Brain pericyte (primary cell): ENCODE measurements around the gene WDR31.
"Not testable (repeated sequence)": the region's sequence is repeated elsewhere in the genome, so short reads cannot be mapped to it uniquely, and the experiment has no call there.

ENCODE experiments used
- DNase-seq: peaks from one replicate; pipeline ENCODE4 v3.0.0-alpha.2; 2012; ENCODE audit warnings: low read depth, low spot score

The WDR31 gene

DNA sequence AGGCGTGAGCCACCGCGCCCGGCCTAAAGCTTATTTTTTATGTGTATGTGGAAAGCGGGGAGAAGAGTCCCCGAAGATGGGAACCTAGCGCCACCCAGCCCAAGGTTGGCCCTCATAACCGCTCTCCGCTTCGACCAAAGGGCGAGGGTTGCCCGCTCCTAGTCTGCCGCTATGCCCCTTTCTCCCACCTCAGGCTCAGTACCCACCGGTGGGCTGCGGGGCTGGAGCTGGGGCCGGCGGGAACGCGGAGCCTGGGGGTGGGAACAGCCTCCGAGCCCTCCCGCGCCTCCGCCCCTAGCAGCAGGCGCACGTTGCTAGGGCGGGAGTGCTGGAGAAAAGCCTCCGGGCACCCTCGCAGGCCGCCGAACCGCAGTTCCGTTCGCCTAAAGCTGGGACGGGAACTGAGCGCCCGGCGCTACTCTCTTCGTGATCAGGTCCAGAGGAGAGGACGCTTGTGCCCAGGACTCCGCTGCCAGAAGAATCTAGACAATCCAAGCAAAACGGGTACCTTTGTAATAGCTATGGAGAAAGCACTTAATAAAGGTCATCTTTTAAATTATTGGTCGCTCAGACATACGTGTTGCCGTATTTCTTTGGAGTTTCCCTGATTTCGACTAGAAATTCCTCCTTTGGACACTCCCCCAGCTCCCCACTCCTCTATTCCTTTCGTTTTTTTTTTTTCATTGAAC lies at the start of gene WDR31:
Gene WDR31 (minus strand): TSS at position 265 of the 689 bp plus-strand sequence. CDS start 8,253 bp downstream, outside the sequence.
- peak; percentile 83 for DNase-seq

DNA sequence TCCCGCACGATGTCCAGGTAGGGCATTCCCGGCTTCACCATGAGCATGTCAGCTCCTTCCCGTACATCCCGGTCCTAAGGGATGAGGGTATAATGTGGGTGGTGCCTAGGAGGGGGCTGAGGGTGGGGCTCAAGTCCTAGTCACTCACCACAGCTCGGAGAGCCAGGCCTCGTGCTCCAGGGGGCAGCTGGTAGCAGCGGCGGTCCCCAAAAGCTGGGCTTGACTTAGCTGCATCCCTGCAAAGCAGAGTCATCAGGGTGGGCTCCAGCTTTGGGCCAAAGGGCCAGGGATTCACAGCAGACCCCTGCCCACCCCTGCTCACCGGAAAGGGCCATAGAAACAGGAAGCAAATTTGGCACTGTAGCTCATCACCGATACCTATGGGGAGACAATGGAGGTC lies 49.4 kb upstream of the WDR31 start:
- DNase-seq = no peak

DNA sequence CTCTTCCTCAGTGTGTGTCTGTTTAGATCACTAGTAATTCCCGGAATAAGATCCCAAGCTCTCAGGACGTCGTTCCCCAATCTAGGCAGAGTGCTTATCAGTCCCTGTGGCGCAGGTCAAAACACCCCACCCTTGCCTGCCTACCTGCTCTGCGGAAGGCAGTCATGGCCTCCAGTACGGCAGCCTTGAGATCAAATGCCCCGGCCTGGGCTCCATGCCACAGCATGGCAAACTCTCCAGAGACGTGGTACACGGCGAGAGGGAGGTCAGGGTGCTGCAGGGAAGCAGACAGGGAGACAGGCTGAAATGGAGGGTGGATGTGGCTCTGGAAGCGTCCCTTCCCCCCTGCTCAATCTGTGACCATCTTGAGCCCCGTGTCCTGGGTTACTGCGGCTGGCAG lies 48.8 kb upstream of the WDR31 start:
- no peak for DNase-seq

DNA sequence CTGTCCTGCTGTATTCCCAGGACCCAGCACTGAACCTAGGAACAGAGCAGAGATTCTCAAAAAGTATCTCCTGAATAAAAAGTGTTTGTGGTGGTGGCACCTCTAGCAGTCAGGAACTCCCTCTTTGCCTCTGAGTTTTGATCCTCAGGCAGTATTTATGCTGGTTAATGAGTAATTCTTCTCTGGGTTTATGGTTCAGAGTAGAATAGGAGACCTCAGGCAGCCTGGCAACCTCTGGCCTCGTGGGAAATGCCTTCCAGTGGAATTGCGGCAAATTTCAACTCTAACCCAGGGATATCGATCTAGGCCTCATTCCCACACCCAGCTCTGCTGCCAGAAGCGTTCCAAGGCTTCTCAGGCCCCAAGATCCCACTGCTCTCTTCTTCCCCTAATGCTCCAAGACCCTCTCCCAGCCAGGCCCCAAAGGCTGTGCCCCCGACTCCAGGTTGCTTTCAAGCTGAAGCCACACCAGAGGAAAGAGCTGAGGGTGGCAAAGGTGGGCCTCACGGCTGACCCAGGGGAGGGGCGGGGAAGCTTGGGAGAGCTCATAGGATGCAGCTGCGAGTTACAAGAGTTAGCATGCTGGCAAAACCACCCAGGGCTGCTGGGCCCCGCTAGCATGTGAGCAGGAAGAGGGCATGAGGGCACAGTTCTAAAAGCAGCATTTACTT lies 47.6 kb upstream of the WDR31 start:
- DNase-seq = no peak

DNA sequence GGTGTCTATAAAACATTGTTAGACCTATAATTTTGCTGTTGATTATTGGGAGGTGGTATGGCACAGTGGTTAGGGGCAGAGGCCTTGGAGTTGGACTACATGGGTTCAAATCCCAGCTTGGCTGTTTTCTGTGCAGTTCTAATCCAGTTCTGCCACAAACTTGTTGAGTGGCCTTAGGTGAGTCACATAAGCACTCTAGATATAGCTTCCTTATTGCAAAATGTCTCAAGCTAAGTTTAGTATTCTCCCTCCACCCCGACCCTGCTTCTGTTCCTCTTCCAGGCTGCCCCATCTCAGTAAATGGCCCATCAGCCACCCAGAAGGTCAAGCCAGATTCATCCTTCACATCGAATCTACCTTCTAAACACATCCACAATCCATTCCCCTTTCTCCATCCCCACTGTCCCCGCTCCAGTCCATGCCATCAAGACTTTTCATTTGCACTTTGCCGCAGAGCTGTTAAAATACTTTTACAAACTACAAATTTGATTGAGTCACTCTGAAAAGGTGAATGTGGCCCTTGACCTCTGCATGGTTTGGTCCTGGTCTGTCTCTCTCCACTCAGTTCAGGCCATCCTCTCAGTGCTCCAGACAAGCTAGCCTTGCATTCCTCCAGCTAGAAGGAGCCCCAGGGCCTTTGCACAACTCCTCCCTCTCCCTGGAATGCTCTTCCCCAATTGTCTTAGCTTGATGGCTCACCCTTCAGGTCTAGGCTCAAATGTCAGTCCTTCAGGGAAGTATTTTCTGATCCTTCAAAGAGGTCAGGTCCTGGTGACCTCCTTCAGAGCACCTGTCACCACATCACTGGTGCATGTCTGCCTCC lies 46.7 kb upstream of the WDR31 start:
- no peak for DNase-seq

DNA sequence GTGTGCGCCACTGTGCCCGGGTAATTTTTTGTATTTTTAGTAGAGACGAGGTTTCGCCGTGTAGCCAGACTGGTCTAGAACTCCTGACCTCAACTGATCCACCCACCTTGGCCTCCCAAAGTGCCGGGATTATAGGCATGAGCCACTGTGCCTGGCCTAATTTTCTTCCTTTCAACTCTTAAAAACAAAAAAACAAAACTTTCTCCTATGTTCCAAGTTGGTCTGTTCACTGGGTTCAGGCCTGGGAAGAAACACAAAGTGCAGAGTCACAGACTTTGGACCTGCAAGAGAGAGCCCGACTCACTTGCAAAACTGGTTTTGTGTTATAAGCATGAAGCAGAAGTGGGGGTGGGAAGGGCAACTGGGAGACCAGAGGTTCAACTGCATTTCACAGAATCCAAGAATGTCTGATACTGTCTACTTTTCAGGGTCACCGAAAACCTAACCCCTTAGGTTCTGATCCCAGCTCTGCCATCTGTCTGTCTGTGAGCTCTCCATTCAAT lies 41.9 kb upstream of the WDR31 start:
- DNase-seq = no peak

DNA sequence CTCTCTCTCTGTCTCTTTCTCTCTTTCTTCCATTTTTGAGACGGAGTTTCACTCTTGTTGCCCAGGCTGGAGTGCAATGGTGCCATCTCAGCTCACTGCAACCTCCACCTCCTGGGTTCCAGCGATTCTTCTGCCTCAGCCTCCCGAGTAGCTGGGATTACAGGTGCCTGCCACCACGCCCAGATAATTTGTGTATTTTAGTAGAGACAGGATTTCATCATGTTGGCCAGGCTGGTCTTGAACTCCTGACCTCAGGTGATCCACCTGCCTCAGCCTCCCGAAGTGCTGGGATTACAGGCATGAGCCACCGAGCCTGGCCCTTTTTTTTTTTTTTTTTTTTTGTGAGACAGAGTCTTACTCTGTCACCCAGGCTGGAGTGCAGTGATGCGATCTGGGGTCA lies 41.4 kb upstream of the WDR31 start:
- DNase-seq = not testable (repeated sequence)

DNA sequence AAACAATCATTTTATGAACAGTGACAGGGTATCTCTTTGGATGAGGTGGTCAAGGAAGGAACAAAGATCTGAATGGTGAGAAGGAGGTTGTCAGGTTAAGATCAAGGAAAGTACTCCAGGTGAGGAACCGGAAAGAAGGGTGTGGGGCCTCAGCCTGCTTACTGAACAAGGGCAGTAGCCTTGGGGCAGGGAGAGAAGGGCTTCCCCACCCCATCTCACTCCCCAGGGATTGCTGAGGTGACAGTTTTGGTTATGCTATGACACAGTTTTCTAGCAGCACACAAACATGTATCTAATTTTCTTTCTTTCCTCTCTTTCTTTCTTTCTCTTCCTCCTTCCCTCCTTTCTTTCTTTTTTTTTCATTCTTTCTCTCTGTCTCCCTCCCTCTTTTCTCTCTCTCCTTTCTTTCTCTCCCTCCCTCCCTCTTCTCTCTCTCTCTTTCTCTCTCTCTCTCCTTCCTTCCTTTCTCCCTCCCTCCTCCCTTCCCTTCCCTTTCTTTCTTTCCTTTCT lies 40.8 kb upstream of the WDR31 start:
- DNase-seq = no peak

DNA sequence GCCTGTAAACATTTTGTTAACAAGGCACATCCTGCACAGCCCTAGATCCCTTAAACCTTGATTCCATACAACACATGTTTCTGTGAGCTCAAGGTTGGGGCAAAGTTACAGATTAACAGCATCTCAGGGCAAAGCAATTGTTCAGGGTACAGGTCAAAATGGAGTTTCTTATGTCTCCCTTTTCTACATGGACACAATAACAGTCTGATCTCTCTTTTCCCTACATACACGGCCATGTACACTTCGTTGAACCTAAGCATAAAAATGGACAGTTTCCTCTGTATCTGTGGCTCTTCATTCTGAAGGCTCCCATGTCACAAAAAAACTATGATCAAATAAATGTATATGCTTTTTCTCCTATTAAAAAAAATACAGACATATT lies 39.7 kb upstream of the WDR31 start:
- DNase-seq = not testable (repeated sequence)

DNA sequence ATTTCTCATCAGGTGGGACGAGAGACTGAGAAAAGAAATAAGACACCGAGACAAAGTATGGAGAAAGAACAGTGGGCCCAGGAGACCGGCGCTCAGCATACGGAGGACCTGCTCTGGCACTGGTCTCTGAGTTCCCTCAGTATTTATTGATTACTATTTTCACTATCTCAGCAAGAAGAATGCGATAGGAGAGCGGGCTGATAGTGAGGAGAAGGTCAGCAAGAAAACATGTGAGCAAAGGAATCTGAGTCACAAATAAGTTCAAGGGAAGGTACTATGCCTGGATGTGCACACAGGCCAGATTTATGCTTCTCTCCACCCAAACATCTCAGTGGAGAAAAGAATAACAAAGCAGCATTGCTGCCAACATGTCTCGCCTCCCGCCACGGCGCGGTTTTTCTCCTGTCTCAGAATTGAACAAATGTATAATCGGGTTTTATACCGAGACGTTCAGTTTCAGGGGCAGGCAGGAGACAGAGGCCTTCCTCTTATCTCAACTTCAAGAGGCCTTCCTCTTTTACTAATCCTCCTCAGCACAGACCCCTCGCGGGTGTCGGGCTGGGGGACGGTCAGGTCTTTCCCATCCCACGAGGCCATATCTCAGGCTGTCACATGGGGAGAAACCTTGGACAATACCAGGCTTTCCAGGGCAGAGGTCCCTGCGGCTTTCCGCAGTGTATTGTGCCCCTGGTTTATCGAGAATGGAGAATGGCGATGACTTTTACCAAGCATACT lies 39.2 kb upstream of the WDR31 start:
- not testable (repeated sequence) for DNase-seq

DNA sequence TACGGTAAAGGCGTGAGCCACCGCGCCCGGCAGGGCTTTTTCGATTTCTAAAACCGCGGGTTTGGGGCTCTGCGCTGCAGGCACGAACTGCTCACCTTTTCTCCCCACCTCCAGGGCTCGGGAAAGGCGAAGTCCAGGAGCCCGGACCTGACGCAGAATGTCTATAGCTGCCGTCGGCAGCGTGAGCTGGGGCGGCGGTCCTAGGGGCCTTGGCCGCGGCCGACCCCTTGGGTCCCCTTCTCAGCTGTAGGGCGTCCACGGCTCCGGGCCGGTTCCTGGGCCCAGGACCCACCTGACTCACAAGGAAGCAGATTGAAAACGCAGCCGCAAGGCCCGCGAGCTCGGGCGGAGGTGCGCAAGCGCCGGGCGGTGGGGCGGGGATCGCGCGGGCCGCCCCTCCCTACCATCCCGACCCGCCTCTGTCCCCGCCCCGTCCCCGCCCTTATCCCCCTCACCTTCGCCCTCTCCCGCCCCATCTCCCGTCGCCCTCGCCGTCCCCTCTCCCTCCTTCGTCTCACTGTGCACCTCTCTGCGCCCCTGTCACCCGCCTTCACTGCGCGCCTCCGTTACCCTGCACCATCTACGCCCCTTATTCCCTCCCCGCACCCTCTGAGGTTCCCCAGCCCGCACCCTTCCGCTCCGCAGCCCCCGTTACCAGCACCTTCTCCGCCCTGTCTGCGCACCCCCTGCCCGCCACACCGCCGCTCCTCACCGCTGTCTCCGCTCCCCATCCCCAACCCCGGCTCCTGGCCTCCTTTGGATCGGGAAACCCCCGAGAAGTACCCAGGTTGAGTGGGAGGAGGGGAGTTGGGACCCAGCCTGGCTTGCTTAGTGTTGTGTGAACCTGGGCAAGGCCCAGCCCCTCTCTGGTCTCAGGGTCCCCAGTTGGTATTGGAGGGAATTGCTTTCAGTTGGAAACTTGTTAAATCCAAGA lies 36.8 kb upstream of the WDR31 start, which contains the start of gene HDHD3:
Gene HDHD3 (minus strand): TSS at position 353 of the 934 bp plus-strand sequence. CDS start 2,632 bp downstream, outside the sequence.
- peak; percentile 22 for DNase-seq

DNA sequence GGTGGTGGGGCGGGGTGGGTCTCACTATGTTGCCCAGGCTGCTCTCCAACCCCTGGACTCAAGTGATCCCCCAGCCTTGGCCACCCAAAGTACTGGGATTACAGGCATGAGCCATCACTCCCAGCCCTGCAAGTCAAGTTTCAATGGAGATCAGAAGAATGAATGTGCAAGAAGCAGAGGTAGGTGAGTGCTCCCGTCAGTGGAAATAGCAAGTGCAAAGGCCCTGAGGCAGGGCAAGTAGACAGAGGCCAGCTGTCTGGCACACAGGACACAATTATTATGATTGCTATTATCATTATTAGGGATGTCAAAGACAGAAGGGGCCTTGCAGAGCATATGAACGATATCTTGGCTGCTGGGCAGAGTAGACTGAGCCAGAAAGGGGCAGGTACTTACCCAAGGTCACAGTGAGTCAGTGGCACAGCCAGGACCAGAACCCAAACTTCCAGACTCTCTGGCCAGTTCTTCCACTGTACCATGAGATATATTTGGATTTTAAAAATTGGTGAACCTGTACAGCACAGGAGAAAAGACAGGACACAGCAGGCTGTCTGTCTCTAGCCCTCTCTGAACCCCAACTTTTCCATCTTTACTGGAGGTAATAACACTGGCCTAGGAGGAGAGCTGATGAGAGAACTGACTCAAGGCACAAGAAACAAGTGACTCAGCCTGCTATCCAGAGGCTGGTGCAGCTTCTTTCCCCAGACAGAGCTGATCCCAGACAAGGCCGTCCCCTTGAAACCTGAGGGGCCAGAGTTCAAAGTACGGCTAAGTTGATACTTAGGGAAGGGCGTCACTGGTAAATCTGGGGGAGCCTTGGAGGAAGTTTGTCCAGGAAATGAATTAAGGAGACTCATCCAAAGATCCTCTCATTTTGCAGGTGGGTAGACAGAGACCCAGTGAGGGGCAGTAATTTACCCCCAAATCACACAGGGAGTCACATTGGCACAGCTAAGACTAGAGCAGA lies 35.3 kb upstream of the WDR31 start:
- no peak for DNase-seq

DNA sequence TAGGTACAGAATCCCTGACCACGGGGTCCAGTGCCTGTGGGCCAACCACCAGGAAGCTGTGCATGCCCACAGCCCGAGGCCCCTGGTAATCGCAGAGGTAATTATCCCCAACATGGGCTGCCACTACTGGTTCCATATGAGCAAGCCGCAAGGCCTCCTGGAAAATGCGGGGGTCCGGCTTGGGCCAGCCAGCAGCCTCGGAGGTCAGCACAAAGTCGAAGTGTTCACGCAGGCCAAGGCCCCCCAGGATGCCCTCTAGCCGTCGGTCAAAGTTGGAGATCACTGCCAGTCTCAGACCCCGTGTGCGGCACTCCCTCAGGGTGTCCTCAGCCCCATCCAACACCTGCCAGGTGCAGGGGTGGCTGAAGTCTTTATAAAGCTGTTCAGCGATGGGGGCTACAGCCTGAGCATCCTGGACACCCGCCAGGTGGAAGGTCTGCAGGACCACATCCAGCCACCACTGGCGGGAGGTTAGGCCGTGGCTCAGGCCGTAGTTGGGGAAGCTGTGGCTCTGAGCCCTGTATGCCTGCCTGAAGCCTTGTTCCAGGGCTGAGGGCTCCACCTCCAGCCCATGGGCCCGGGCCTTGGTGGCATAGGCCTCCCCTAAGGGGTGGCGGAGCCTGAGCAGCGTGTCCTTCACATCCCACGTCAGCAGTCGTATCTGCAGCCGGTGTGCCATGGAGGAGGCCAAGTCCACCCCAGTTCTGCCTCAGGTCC lies 33.8 kb upstream of the WDR31 start:
- no peak for DNase-seq

DNA sequence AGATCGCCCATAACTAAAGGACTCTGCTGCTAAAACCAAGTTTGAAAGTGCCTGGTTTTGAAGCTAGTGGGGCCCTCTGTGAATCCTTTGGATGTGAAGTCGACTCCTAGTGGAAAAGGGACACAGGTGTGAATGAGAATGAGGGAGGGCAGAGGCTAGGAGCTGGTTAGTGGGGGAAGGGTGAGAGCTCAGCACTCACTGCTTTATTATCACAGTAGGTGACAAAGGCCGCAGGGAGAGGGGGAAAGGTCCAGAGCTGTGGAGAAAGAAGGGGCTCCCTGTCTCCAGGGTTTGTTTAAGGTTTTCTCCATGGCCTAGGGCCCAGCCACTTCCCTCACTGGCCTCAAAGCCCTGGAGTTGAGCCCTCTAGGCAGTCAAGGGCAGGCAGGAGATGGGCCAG lies 33.2 kb upstream of the WDR31 start:
- DNase-seq = no peak

DNA sequence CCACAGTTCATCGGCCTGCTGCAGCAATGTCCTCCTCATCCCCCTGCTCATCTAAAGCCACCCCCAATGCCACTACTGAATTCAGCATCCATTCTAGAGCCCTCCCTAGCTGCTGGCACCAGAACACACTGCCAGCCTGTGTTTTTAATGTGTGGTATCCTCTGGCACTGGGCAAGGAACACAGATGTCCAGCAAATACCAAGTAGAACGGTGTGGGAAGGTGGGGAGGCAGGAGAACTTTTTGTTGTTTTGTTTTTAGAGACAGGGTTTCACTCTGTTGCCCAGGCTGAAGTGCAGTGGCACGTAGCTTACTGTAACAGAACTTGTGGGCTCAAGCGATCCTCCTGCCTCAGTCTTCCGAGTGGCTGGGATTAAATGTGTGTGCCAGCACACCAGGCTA lies 32.0 kb upstream of the WDR31 start:
- DNase-seq = no peak

DNA sequence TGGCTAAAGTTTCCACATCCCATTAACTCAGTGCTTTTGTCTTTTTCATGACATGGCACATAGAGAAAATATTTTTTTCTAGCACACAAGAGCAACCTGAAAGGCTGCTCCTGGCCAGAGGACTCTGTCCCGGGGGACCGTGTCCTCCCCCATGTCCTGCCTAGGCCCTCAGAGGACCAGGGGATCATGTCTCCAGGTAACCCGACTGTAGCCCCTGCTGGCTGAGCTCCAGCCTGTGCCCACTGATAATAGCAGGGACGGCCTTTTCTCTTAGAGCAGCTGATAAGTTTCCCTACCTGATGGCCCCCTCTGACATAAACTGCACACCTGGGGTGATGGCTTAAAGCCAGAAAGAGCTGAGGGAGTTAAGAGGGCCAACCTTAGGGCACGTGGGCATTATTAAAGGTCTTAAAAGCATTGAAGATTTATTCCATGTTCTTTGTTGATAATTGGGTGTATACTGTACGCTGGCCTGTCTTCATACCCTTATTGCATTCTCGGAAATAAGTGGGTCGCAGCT lies 30.8 kb upstream of the WDR31 start:
- DNase-seq = no peak

DNA sequence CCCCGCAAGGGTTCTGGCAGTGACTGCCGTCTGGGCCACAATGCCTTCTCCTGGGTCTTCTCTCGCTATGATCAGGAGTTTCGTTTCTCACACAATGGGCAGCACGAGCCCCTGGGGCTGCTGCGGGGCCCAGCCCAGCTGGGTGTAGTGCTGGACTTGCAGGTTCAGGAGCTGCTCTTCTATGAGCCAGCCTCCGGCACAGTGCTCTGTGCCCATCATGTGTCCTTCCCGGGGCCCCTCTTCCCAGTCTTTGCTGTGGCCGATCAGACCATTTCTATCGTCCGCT lies 29.7 kb upstream of the WDR31 start:
- DNase-seq = no peak
